Kidney tubule cell (primary cell): ENCODE data around the gene GLS2.
"Not testable (repeated sequence)": the region's sequence is repeated elsewhere in the genome, so short reads cannot be mapped to it uniquely, and the experiment has no call there.

Source experiments
- DNase-seq: peaks from one replicate; pipeline ENCODE4 v3.0.0-alpha.2; 2018; ENCODE audit warnings: low spot score

The GLS2 gene

DNA sequence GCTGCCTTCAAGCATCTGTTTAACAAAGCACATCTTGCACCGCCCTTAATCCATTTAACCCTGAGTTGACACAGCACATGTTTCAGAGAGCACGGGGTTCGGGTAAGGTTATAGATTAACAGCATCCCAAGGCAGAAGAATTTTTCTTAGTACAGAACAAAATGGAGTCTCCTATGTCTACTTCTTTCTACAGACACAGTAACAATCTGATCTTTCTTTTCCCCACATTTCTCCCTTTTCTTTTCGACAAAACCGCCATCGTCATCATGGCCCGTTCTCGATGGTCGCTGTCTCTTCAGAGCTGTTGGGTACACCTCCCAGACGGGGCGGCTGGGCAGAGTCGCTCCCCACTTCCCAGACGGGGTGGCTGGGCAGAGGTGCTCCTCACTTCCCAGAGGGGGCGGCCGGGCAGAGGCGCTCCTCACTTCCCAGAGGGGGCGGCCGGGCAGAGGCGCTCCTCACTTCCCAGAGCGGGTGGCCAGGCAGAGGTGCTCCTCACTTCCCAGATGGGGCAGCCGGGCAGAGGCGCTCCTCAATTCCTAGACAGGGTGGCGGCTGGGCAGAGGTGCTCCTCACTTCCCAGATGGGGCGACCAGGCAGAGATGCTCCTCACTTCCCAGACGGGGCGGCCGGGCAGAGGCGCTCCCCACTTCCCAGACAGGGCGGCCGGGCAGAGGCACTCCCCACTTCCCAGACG lies 5.6 kb upstream of the GLS2 start:
- DNase-seq, result not testable (repeated sequence)

DNA sequence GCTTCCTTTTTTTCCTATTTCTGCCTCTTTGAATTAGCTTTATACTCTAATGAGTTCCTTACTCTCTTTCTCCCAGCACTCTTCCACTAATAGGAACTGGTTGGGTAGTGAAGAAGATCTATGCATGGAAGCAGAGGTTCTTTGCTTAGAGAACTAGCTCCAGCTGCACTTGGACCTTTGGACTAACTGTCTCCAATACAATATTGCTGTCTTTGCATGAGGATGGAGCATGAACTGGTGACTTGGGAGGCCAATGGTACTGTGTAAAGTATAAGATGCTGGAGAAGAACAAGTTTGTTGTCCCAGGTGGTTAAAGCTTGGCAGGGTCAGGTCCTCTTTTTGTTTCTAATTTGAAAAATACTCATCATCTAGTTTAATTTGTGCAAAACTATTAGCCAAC lies 2.4 kb upstream of the GLS2 start:
- no peak for DNase-seq

DNA sequence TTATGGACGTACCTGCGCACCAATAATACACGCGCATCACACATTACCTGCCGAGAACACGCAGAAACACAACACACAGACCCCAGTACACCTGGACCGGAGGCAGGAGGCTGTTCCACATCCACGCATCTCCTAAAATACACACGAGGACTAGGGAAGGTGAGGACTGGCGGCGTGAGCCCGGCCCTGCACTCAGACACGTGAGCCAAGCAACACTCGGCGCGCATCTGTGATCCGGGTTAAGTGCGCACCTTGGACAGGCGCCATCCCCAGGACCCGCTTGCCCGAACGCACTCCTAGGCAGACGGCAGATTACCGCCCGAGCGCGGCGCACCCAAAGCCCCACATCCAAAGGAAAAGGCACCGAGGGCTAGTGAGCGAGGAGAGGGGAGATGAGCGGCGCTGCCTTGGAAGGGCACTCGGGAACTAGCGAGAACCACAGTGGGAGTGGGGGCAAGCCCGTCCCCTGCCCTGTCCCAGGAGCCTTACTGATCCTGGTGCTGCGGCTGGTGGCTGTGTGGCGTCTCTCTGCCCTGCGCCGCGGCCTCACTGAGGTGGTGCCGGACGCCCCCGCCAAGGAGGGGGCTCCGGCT lies 417 bp downstream of the GLS2 start:
- peak; percentile 32 for DNase-seq

DNA sequence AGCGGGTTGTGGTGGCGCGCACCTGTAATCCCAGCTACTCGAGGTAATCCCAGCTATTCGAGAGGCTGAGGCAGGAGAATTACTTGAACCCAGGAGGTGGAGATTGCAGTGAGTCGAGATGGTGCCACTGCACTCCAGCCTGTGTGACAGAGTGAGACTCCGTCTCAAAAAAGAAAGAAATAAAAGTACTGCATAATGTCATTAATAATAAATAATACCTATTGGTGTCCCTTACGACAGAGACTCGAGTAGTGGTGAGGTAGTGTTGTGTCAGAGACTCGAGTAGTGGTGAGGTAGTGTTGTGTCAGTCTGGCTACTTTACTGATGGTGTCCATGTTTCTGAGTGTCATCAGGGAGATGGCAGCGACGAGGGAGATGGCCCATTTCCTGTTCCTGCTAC lies 1.3 kb downstream of the GLS2 start:
- no peak for DNase-seq

DNA sequence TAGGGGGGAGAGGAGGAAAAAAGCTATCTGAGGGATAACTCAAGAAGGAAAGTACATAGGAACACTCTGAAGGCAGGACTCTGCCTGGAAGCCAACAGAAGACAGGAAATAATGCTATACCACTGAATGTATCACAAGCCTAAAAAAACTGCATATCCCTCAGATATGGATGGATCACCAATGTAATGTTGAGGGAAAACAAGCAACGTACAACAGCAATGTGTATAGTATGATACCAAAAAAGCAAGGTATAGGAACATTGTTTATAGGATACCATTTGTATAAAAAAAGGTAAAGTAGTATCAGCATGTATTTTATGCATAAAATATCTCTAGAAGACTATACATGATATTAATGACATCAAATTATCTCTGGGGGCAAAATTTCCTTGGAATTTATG lies 3.4 kb downstream of the GLS2 start:
- no peak for DNase-seq

DNA sequence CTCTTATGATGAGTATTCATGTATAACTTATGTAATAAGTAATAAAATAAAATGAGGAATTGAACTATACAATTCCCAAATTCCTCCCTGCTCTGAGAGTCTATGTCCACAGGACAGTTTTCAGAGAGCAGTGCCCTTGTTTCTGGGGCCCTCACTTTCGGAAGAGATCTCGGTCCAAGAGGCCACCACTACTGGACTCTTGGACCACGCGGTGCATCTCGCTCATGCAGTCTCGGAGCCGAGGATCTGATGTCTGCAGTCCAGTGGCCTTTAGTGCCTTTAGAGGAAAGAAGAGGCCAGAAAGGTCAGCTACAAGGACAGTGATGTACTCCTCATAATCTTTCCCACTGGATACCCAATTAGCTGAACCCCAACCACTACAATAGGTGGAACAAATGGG lies 8.3 kb downstream of the GLS2 start:
- DNase-seq, result no peak

DNA sequence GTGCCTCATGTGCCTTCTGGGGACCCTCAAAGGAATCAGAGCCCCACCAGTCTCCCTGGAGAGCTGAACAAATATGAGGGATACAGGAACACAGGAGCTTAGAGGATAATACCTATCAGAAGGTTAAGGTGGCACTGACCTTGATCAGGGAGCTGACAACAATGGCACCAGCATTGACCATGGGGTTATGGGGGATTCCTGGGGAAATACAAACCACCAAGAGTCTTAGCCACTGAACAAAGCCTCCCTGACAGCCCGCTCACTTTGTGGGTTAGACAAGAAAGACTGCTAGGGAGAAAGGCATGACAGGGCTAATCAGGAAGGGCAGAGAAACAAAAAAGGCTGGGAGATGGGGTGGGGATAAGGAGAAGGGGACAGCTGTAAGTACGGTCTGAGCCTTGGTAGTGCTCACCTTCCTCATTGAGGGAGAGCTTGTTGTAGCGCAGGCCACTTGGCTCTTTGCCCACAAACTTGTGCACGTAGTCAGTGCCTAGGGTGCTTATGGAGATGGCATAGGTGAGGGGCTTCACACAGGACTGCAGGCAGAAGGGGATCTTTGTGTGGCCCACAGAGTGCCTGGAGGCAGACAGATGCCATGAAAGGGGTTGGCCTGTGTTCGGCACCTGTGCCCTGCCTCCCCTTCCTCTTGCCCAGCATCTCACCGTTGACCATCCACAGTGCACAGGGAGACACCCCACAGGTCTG lies 10.3 kb downstream of the GLS2 start:
- DNase-seq, result no peak

DNA sequence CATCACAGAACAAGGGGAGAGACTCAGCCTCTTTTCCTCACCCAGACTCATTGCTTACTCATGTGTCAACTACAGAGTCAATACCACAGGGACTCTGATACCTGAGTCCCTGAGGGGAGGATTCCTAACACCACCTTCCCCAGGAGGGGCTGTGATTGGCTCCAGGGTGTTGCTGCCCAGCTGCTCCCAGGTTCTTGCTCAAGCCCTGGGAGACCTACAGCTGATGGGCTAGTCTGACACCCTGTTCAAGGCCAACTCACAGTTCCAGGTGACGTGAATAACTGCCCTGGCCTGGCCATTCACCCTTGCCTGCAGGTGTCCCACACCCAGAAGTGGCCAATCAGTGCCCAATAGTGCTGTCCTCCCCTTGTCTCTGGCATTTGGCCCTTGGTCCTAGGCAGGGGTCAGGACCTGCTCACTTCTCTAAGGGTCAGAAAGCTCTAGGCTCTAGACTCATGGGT lies 11.0 kb downstream of the GLS2 start:
- DNase-seq, result peak; percentile 21

DNA sequence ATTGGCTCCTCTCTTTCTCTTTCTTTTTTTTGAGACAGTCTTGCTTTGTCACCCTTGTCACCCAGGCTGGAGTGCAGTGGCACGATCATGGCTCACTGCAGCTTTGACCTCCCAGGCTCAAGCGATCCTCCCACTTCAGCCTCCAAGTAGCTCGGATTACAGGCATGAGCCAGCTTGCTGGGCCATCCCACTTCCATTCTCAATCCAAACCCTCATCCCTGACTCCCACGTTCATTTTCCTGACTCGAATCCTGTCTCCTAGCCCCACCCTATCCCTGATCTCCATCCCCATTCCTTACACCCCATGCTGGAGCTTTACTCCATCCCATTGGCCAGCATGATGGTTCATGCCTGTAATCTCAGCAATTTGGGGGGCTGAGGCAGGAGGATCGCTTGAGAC lies 11.8 kb downstream of the GLS2 start:
- no peak for DNase-seq

DNA sequence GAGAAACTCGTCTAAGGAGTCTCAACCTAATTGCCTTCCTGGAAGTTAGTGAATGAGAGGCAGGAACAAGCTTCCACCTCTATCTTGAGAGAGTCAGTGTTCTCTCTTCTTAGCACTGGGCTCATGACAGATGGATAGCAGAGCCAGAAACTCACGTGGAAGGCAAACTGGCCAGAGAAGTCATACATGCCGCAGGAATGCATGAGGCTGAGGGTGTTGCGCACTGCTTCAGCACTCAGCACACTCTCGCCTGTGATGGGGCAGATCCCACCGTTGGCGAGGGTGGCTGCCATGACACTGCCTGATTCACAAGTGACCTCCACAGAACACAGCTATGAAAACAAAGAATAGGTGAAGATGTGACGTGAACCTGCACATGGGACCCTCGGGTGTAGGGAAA lies 13.6 kb downstream of the GLS2 start:
- no peak for DNase-seq

DNA sequence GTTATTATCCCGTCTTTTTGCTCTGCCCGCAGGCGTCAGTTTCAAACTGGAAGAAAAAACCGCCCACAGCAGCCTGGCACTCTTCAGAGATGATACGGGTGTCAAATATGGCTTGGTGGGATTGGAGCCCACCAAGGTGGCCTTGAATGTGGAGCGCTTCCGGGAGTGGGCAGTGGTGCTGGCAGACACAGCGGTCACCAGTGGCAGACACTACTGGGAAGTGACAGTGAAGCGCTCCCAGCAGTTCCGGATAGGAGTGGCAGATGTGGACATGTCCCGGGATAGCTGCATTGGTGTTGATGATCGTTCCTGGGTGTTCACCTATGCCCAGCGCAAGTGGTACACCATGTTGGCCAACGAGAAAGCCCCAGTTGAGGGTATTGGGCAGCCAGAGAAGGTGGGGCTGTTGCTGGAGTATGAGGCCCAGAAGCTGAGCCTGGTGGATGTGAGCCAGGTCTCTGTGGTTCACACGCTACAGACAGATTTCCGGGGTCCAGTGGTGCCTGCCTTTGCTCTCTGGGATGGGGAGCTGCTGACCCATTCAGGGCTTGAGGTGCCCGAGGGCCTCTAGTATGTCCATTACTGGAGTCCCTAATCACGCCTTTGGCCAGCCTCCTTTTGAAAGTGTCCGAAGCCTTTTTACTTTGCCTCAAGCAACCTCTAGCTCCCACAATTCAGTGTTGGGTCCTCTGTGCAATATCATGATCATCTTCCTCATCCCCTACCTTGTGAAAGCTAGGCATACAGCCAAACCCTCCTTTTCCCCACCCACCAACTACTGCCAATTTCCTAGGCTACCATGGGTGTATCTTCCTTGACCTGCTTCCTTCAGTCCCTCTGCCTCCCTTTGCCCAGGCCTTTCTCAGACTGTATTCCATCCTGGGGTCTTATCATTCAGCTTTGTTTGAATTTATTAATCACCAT lies 18.7 kb downstream of the GLS2 start:
- peak; percentile 24 for DNase-seq

DNA sequence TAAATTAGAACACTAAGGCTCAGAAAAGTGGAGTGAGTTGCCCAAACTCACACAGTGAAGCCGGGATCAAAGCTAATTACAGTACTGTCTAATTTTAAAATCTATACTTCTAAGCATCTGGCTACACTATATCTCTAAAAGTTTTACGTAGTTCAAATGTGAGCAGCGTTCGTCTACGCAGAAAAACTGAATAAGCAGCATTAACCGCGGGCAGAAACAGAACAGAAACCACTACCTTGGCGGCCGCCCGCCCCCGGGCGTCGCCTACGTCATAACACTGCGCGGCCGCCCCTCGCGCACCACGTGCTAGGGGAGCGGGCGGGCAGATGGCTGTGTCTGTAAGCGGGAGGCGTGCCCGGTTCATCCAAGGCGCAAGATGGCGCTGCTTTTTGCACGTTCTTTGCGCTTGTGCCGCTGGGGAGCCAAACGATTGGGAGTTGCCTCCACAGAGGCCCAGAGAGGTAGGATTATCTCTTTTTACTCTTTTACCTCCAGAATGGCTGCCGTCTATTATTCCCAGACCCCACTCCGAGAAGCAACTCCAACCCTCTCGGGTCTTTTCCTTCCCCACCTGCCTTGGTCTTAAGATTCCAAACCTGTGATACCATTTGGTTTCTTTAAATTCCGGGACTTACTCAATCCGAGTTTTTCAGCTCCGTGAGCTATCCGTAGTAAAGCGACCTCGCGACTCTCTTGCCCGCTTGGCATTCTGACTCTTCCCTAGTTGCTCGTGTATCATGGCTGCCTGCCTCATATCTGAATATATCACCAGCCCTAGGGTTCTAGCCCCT lies 19.6 kb downstream of the GLS2 start, which contains the start of gene SPRYD4:
Gene SPRYD4 (plus strand): TSS at position 363 of the 791 bp plus-strand sequence. CDS start 14 bp downstream, at position 377.
- DNase-seq, result peak; percentile 93

DNA sequence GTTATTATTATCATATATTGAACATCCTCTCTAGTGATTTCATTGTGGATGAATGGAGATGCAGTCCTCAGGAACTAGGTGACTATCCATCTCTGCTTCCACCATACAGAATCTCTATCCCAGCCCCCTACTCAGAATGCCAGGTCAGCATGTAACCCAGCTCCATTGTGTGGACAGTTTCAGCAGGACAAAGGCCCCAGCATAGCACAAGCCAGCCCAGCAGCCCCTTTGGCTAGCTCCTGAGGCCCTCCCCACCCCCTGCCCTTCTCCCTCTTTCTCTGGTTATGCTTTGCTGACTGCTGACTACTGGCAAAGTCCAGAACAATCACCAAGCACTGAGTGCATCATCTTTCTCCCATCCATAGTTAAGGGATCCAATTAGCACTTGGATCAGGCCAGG lies 25.4 kb downstream of the GLS2 start:
- DNase-seq, result no peak

DNA sequence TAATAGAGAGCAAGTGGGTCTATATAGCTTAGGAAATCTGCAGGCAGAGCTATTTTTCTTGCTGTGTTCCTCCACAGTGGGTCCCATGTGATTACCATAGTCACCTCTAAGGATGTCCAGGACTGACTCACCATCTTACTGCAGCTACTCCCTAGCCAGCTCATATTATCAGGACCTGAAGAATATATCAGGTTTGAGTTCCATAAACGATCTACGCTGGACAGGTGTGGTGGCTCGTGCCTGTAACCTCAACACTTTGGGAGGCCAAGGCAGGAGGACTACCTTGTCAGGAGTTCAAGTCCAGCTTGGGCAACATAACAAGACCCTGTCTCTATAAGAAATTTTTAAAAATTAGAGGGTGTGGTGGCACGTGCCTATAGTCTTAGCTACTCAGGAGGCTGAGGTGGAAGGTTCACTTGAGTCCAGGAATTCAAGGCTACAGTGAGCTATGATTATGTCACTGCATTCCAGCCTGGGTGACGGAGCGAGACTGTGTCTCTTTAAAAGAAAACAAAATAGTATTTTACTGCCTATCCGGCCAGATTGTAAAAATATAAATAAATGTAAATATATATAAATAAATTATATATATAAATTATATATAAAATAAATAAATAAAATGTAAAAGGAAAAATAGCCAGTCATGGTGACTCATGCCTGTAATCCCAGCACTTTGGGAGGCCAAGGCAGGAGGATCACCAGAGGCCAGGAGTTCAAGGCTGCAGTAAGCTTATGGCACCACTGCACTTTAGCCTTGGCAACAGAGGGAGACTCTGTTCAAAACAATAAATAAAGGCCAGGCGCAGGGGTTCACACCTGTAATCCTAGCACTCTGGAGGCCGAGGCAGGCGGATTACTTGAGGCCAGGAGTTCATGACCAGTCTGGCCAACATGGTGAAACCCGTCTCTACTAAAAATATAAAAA lies 26.5 kb downstream of the GLS2 start:
- DNase-seq, result peak; percentile 90

DNA sequence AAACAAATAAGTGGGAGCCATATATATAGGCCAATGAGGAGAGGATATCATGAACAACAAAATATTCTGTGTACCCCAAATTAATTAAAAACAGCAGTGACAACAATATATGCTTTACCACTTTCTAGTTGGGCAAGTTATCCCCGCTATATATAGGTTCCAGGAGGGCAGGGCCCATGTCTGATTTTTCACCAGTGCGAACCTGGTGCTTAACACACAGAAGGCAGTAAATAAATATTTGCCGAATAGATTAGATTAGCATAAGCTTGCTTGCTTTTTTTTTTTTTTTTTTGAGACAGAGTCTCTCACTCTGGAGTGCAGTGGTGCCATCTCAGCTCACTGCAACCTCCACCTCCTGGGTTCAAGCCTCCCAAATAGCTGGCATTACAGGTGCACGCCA lies 30.1 kb downstream of the GLS2 start:
- DNase-seq, result no peak

DNA sequence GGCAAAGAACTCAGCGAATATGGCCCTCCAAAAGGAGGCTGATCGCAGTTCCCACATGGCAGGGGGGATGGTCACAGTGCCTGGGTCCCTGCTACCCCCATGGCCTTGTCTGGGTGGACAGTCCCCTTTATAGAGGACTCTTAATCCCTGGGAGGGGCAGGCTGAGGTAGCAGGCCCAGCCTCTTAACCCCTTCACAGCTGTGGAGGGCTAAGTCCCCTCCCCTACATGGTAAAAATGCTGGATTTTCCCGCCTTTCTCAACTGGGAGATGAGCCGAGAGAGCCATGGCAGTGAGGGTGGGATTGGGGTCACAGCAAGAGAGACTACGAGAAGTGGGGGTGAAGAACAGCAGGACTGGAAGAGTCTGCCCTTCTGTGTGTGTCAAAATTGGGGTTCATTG lies 33.4 kb downstream of the GLS2 start, which contains the start of gene MIP:
Gene MIP (minus strand): TSS at position 101 of the 400 bp plus-strand sequence. CDS start 44 bp downstream, at position 57.
- DNase-seq, result no peak

DNA sequence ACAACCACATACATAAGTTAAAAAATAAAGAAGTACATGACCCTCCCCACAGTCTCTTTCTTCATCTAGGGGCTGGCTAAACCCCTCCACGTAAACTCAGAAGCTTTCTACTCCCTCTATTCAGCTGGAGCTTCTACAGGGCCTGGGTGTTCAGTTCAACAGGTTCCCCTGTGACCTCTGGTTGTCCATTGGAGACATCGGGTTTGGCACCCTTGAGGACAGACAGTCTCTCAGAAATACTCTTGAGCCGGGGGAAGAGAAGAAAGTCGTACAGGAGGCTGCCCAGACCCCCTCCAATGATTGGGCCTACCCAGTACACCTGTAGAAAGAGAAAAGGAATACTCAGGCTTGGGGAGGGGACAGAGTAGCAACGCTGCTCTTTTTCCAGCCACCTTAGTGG lies 36.8 kb downstream of the GLS2 start:
- DNase-seq, result no peak

DNA sequence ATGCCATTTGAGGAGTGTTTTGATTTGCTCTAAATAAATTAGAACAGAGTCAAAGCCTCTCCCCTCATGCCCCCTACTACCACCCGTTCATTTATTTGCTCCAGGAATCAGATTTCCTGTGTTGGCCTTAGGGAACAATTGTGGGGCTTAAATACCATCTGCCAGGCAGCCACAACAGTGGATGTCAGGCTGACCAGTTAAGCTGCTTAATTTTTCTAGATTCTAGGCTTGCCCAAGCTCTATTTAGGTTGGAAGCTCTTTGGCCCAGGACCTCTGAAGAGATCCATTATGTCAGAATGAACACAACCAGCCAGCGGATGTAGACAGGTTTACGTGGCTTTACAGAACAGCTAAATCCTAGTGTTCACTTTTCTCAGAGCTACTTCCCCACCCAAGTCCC lies 37.7 kb downstream of the GLS2 start:
- DNase-seq, result no peak

DNA sequence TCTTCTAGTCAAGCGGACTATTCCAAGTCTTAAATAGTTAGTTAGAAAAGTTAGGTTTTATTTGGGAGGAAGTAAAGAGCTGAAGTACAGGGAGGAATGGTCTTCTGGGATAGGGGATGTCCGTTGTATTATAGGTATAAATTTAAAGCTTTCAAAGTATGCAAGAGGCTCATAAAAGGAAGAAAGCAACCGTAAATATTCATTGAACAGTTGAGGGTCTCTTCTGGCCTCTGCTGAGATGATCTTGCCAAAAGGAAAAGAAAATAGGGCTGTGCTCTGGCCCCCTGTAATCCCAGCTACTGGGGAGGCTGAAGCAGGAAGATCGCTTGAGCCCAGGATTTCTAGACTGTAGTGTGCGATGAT lies 38.4 kb downstream of the GLS2 start:
- no peak for DNase-seq
